Right renal pelvis (tissue), 4 donors: ENCODE results near the gene MAP2K4. TPM values are rescaled to one million over a fixed set of nuclear protein-coding genes. Genes with fewer than 3 reads are reported as not detected.
"Not testable (repeated sequence)": the region's sequence is repeated elsewhere in the genome, so short reads cannot be mapped to it uniquely, and the experiment has no call there.

Source experiments
- DNase-seq, 4 donors: peaks; one replicate each; pipeline ENCODE4 v3.0.0-alpha.2; 2013; ENCODE audit warnings: low read depth in 4 of 4, low spot score in 3 of 4, missing footprints in 1 of 4
- polyA plus RNA-seq, 4 donors: library from polyadenylated mRNA; unstranded; fragments of 120-200 nt; gene quantifications; one replicate each; pipeline ENCODE4 v1.2.1, GENCODE V29; 2013; ENCODE audit not compliant: insufficient read length in 4 of 4

Gene MAP2K4
- polyA plus RNA-seq, 4 donors = 37.5 to 46.9 (median 44.1) TPM

DNA sequence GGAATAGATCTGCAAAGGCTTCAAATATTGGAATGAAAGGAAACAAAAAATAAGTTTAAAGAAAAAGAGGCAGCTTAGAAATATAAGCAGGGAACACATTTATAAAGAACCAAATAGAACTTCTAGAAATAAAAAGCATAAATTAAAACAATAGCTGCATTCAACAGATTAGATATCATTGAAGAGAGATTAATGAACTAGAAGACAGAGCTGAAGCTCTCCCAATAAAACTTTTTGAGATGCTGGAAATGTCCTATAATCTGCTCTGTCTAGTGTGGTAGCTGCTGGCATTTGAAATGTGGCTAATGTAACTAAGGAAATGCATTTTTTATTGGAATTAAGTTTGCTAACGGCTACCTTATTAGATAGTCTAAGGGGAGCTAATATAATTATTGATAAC lies 115.6 kb downstream of the MAP2K4 start:
- no peak for DNase-seq

DNA sequence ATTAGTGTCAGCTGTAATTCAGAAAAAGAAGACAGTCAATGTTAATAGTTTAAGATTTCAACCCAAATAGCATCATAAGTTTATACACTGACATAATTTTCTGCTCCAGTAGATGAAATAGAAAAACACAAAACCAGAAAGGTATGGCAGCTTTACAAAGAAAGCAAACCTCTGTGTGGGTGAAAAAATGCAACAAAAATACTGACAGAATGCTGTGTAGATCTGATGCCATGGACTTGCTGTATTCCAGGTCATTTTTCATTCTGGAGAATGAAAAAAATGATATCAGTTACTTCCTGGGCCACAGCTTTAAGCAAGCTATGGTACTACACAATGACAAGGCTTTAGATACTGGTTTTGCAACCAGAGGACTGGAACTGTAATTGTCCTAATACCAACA lies 116.0 kb downstream of the MAP2K4 start:
- DNase-seq = no peak

DNA sequence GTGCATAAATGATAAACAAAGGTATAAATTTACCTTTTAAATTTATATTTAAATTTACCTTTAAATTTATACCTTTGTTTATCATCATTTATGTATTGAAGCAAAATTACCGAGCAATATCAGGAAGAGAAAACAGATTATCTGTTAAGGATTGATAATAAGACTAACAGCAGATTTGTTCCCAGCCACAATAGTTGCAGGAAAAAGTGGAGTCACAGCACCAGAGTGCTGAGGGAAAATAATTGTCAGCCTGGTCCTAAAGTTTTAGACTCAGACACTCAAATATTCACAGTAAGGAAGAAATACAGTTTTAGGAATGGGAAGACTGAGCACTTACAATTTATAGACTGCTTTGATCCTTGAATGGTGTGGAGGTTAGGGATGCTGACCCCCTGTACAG lies 117.2 kb downstream of the MAP2K4 start:
- no peak for DNase-seq

DNA sequence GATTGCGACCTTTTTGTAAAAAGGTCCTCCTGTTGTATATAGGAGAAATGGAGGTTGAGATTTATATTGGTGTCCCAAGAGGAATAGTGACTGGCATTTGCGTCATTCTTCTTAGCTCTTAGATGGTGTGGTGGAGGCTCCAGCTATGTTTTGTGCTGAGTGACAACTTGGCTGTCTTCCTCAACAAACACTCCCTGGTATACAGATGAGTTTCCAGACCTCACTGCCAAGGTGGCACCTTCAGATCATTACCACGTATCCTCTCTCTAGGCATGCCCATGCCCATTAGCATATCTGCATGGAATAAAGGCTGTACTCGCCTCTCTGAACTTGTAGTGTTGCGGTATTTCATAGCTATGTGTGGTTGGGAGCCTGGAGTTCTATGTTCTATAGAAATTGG lies 120.0 kb downstream of the MAP2K4 start:
- DNase-seq = no peak

DNA sequence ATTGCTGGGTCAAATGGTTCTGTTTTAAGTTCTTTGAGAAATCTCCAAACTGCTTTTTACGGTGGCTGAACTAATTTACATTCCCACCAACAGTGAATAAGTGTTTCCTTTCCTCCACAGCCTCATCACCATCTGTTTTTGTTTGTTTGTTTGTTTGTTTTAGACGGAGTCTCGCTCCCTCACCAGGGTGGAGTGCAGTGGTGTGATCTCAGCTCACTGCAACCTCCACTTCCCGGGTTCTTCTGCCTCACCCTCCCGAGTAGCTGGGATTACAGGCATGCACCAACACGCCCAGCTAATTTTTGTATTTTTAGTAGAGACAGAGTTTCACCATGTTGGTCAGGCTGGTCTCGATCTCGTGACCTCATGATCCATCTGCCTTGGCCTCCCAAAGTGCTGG lies 141.5 kb downstream of the MAP2K4 start:
- not testable (repeated sequence) for DNase-seq

DNA sequence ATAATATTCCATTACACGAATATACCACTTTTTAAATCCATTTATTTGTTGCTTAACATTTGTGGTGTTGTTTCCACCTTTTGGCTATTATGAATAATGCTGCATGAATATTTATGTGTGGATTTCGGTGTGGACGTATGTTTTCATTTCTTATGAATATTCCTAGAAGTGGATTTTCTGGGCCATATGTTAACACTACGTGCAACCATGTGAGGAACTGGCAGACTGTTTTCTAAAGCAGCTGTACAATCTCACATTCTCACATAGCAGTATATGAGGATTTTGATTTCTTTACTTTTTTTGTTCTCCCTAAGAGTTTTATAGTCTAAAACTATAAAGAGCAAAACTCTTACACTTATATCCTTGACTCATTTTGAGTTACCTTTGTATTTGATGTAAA lies 143.4 kb downstream of the MAP2K4 start:
- DNase-seq = no peak

DNA sequence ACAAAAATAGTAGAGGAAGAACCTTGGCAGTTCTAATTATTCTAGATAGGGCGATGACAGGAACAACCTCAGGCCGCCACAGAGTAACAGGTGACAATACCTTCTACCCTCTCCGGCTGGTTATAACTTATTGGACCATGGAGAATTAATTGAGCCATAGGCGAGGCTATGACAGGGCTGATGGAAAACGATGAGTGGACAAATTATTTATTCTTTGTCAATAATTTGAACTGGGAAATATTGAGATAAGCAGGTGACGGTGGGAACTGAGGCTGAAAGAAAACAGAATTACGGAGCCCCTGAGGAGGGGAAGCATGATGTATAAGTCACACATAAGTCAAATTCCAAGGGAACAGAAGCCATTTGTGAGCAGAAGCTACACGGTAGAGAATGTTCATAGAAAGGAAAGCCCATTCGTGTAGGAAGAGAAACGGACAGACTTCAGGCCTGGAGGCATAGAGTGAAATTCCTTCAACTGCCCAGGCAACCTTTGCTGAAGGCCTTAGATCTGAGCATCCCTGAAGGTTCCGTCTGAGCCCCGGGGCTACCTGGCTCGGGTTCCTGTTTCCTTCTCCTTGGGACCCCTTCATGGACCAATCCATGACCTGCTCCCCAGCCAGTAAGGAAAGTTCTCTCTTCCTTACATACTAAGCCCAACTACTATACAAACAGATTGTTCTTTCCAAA lies 158.1 kb downstream of the MAP2K4 start:
- DNase-seq = no peak

DNA sequence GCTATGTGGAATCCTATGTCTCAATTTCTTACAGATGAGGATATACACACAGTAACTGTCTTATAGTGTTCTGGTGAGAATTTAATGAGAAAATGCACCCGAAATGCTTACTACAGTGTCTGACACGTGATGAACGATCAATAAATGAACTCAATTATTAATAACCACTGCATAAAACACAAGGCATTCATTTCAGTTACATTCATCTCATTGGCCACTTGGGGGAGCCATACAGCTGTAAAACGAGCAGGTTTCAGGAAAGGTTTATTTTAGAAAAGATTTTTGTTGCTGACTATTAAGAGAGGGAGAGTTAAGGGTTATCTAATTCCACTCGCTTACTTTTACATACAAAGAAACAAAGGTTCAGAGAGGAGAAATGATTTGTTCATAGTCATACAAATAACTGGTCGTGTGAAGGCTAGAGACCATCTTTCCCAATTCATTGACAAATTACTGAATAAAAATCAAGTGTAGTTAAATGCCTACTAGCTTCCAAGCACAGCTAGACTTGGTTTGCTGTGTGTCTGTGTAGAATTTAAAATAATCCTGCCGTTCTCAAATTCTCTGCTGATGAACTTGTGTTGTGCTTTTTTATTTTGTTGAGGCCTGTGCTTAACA lies 160.1 kb downstream of the MAP2K4 start:
- DNase-seq = peak; percentile 47 to 58 (median 48)

DNA sequence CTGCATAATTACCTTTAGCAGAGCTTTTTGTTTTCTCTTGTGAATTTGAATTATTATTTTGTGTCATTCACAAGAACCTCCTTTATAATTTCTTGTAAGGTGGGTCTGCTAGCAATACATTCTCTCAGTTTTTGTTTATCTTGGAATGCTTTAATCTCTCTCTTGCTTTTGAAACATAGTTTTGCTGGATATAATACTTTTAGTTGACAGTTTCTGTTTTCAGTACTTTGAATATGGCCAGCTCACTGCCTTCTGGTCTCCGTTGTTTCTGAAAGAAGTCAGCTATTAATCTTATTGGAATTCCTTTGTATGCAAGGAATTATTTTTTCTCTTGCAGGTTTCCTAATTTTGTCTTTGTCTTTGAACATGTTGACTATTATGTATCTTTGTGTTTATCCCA lies 167.0 kb downstream of the MAP2K4 start:
- no peak for DNase-seq

DNA sequence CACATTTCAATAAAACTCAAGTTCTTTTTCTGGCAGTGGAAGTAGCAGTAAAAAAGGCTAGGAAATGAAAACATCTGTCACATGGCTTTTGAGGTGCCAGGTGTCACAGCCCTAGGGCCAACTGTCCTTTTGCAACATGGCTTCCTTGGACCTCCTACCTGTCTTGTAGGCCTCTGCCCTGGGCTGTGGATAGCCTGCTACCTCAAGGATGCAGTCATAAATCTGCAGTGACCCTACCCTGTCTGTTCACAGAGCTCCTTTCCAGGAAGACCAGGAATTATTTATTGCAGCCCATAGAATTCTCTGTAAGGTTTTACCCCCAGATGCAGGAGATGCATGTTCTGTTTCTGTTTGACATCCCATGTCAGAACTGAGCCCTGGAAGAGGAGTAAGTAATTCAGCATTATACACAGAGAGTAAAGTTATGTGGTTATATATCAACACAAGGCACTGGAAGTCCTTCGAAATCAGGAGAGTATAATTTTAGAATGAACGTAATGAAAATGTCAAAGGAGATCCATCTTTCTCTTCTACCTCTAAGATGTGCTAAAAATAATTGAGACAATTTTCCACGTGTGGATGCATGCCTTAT lies 172.6 kb downstream of the MAP2K4 start:
- no peak for DNase-seq

Other genes with a start within 250 kb of the MAP2K4 start
- gene ZNF18, start 23.4 kb upstream of the MAP2K4 start, polyA plus RNA-seq = 10 to 100 TPM in 3 of 4 donors, 1 to 10 TPM in 1; 9.4 to 11.5 (median 10.6) TPM